Ishikawa (cell line): Measurements from ENCODE around the gene MCCD1.

Experiments
- CEBPB ChIP-seq: IDR thresholded peaks from 2 replicates; pipeline ENCODE4 v1.6.1; 2012
- CREB1 ChIP-seq: IDR thresholded peaks from 2 replicates; pipeline ENCODE4 v1.6.1; 2012; ENCODE audit warnings: low read depth
- EGR1 ChIP-seq: IDR thresholded peaks from 2 replicates; pipeline ENCODE4 v1.6.1; 2012
- EP300 ChIP-seq: IDR thresholded peaks from 2 replicates; pipeline ENCODE4 v1.6.1; 2012; ENCODE audit warnings: borderline replicate concordance
- MAX ChIP-seq: IDR thresholded peaks from 2 replicates; pipeline ENCODE4 v1.6.1; 2012
- NFIC ChIP-seq: IDR thresholded peaks from 2 replicates; pipeline ENCODE4 v1.6.1; 2012
- RAD21 ChIP-seq: IDR thresholded peaks from 2 replicates; pipeline ENCODE4 v1.6.1; 2012; ENCODE audit warnings: low read depth
- TAF1 ChIP-seq: IDR thresholded peaks from 2 replicates; pipeline ENCODE4 v1.6.1; 2012; ENCODE audit warnings: low read depth, mild to moderate bottlenecking
- TCF12 ChIP-seq: IDR thresholded peaks from 2 replicates; pipeline ENCODE4 v1.6.1; 2012; ENCODE audit warnings: low read depth
- TEAD4 ChIP-seq: IDR thresholded peaks from 2 replicates; pipeline ENCODE4 v1.6.1; 2012
- YY1 ChIP-seq: IDR thresholded peaks from 2 replicates; pipeline ENCODE4 v1.6.1; 2012; ENCODE audit warnings: low read depth
- ZBTB7A ChIP-seq: IDR thresholded peaks from 2 replicates; pipeline ENCODE4 v1.6.1; 2012; ENCODE audit warnings: low read depth
- TF ChIP-seq, protein P1 (sequence below): IDR thresholded peaks from 2 replicates; pipeline ENCODE4 v1.6.1; 2012; ENCODE audit warnings: low read depth, mild to moderate bottlenecking
- TF ChIP-seq, protein P2 (sequence below): IDR thresholded peaks from 2 replicates; pipeline ENCODE4 v1.6.1; 2012

DNA sequence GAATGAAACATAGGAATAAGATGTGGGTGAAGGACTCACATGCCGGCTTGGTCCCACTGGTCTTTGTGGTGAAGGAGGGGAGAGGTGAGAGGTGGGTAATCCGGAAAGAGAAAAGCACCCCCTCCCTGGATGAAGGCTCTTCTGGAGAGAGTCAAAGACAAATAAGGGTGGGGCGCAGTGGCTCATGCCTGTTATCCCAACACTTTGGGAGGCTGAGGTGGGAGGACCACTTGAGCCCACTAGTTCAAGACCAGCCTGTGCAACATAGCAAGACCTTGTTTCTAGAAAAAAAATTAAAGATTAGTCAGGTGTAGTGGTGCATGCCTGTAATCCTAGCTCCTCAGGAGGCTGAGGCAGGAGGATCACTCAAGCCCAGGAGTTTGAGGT, 50.4 kb downstream of the MCCD1 start:
- TF ChIP-seq EP300 (no peak), TEAD4 (no peak), RAD21 (no peak), MAX (no peak), CREB1 (no peak), TCF12 (no peak), YY1 (no peak), CEBPB (no peak), ZBTB7A (no peak), TAF1 (no peak), EGR1 (no peak), NFIC (no peak)
- TF ChIP-seq, protein P1, sequence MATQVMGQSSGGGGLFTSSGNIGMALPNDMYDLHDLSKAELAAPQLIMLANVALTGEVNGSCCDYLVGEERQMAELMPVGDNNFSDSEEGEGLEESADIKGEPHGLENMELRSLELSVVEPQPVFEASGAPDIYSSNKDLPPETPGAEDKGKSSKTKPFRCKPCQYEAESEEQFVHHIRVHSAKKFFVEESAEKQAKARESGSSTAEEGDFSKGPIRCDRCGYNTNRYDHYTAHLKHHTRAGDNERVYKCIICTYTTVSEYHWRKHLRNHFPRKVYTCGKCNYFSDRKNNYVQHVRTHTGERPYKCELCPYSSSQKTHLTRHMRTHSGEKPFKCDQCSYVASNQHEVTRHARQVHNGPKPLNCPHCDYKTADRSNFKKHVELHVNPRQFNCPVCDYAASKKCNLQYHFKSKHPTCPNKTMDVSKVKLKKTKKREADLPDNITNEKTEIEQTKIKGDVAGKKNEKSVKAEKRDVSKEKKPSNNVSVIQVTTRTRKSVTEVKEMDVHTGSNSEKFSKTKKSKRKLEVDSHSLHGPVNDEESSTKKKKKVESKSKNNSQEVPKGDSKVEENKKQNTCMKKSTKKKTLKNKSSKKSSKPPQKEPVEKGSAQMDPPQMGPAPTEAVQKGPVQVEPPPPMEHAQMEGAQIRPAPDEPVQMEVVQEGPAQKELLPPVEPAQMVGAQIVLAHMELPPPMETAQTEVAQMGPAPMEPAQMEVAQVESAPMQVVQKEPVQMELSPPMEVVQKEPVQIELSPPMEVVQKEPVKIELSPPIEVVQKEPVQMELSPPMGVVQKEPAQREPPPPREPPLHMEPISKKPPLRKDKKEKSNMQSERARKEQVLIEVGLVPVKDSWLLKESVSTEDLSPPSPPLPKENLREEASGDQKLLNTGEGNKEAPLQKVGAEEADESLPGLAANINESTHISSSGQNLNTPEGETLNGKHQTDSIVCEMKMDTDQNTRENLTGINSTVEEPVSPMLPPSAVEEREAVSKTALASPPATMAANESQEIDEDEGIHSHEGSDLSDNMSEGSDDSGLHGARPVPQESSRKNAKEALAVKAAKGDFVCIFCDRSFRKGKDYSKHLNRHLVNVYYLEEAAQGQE: no peak
- TF ChIP-seq, protein P2, sequence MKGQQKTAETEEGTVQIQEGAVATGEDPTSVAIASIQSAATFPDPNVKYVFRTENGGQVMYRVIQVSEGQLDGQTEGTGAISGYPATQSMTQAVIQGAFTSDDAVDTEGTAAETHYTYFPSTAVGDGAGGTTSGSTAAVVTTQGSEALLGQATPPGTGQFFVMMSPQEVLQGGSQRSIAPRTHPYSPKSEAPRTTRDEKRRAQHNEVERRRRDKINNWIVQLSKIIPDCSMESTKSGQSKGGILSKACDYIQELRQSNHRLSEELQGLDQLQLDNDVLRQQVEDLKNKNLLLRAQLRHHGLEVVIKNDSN: no peak
